A549 (cell line): ENCODE data around the gene SH3RF3. TPM values are rescaled to one million over a fixed set of nuclear protein-coding genes. Genes with fewer than 3 reads are reported as not detected.

Experiments
- ATAC-seq, 2 experiments: fragments of 200-7000 bp in 1 of 2; fragments of >200 bp in 1 of 2; cut with Nextera tagmentation in 1 of 2; cut with Tn5 transposase in 1 of 2; 3 replicates each; pipeline versions ENCODE4 v1.8.0 to v1.9.1; 2018 to 2020; ENCODE audit warnings: mild to moderate bottlenecking in 1 of 2, moderate library complexity in 1 of 2
- CTCF ChIA-PET: fragments of 300-600 bp; sonication (Branson Sonifier 250); formaldehyde crosslinking; extraction: SDS; loops from one replicate; lab custom pipeline; 2021; ENCODE audit warnings: antibody characterized with exemption, inconsistent platforms; lab: Yijun Ruan, JAX
- POLR2A ChIA-PET: fragments of 350-600 bp; formaldehyde crosslinking; extraction: SDS; loops from one replicate; lab custom pipeline; 2021; ENCODE audit warnings: antibody characterized with exemption, inconsistent platforms; lab: Yijun Ruan, JAX
- DNase-seq, 2 experiments: peaks; one replicate each; pipeline versions ENCODE4 v3.0.0 to v3.0.0-alpha.2; 2011 to 2016; ENCODE audit warnings: low read depth in 1 of 2, low spot score in 1 of 2
- FAIRE-seq: peaks from 2 replicates; lab custom pipeline; 2011; peaks lifted over from hg19 to GRCh38; lab: Jason Lieb, UNC
- H3K27ac ChIP-seq, 2 experiments: fragments of >200 bp; sonication (Bioruptor Twin); formaldehyde crosslinking; 3 replicates each; pipeline ENCODE4 v1.5.1; 2016 to 2017
- H3K4me1 ChIP-seq: fragments of >200 bp; sonication (Bioruptor Twin); formaldehyde crosslinking; 3 replicates; pipeline ENCODE4 v1.6.1; 2016
- H3K4me2 ChIP-seq: fragments of >200 bp; sonication (Bioruptor Twin); formaldehyde crosslinking; 3 replicates; pipeline ENCODE4 v1.6.1; 2016
- H3K4me3 ChIP-seq: fragments of >200 bp; sonication (Bioruptor Twin); formaldehyde crosslinking; 3 replicates; pipeline ENCODE4 v1.5.1; 2016
- H3K9me3 ChIP-seq: fragments of >200 bp; sonication (Bioruptor Twin); formaldehyde crosslinking; 3 replicates; pipeline ENCODE4 v1.6.1; 2016
- BCL3 ChIP-seq: fragments of >200 bp; sonication (Bioruptor Twin); formaldehyde crosslinking; IDR thresholded peaks from 3 replicates; pipeline ENCODE4 v1.6.1; 2016
- CBX8 ChIP-seq: fragments of 200-600 bp; sonication (generic); IDR thresholded peaks from 2 replicates; pipeline ENCODE4 v1.6.1; 2016
- CHD2 ChIP-seq: fragments of 150-350 bp; IDR thresholded peaks from 2 replicates; pipeline ENCODE4 v1.6.1; 2014; ENCODE audit warnings: low read length; ENCODE audit not compliant: partially characterized antibody
- CHD4 ChIP-seq: fragments of 200-600 bp; sonication (generic); IDR thresholded peaks from 2 replicates; pipeline ENCODE4 v1.6.1; 2016; ENCODE audit warnings: antibody characterized with exemption, mild to moderate bottlenecking, borderline replicate concordance
- EHF ChIP-seq: fragments of 250-450 bp; sonication (Bioruptor Pico); IDR thresholded peaks from 2 replicates; pipeline ENCODE4 v1.5.0; 2020; ENCODE audit warnings: mild to moderate bottlenecking
- FOSL2 ChIP-seq, 2 experiments: fragments of 450-650 bp in 1 of 2; fragments of >200 bp in 1 of 2; sonication (Bioruptor Twin) in 1 of 2; formaldehyde crosslinking; IDR thresholded peaks; 2 replicates each; pipeline versions ENCODE4 v1.5.0 to v1.6.1; 2016 to 2020; ENCODE audit warnings: mild to moderate bottlenecking in 1 of 2, moderate library complexity in 1 of 2
- FOXS1 ChIP-seq: fragments of 250-450 bp; sonication (Bioruptor Pico); IDR thresholded peaks from 2 replicates; pipeline ENCODE4 v1.5.0; 2020; ENCODE audit warnings: mild to moderate bottlenecking, moderate library complexity
- GATA3 ChIP-seq: IDR thresholded peaks from 2 replicates; pipeline ENCODE4 v1.6.1; 2012; ENCODE audit warnings: borderline replicate concordance
- HDAC2 ChIP-seq: fragments of 200-600 bp; sonication (generic); IDR thresholded peaks from 2 replicates; pipeline ENCODE4 v1.6.1; 2016
- HES2 ChIP-seq: fragments of >200 bp; sonication (Bioruptor Twin); formaldehyde crosslinking; IDR thresholded peaks from 2 replicates; pipeline ENCODE4 v1.6.1; 2016
- HEYL ChIP-seq: fragments of 250-450 bp; sonication (Bioruptor Pico); IDR thresholded peaks from 2 replicates; pipeline ENCODE4 v1.8.0; 2021; ENCODE audit warnings: mild to moderate bottlenecking, moderate library complexity
- KDM1A ChIP-seq: fragments of 200-600 bp; sonication (generic); IDR thresholded peaks from 2 replicates; pipeline ENCODE4 v1.6.1; 2016; ENCODE audit warnings: low read depth, mild to moderate bottlenecking
- KDM5A ChIP-seq: fragments of 200-600 bp; sonication (generic); IDR thresholded peaks from 2 replicates; pipeline ENCODE4 v1.6.1; 2016; ENCODE audit warnings: antibody characterized with exemption, mild to moderate bottlenecking
- MYC ChIP-seq: IDR thresholded peaks from 2 replicates; pipeline ENCODE4 v1.6.1; 2012; ENCODE audit warnings: mild to moderate bottlenecking, inconsistent platforms, low read length, improper control_type of control experiment, borderline replicate concordance
- NPAS2 ChIP-seq: fragments of 250-450 bp; sonication (Bioruptor Pico); IDR thresholded peaks from 2 replicates; pipeline ENCODE4 v1.8.0; 2022; ENCODE audit warnings: mild to moderate bottlenecking, moderate library complexity, borderline replicate concordance
- NR3C1 ChIP-seq: fragments of >200 bp; sonication (Bioruptor Twin); formaldehyde crosslinking; IDR thresholded peaks from 3 replicates; pipeline ENCODE4 v1.6.1; 2017
- PHF8 ChIP-seq: fragments of 200-600 bp; sonication (generic); IDR thresholded peaks from 2 replicates; pipeline ENCODE4 v1.6.1; 2016; ENCODE audit warnings: low read depth, mild to moderate bottlenecking, antibody characterized with exemption, moderate library complexity, borderline replicate concordance
- RARB ChIP-seq: fragments of 250-450 bp; sonication (Bioruptor Pico); IDR thresholded peaks from 2 replicates; pipeline ENCODE4 v1.8.0; 2021; ENCODE audit warnings: mild to moderate bottlenecking, moderate library complexity
- RFX5 ChIP-seq: fragments of 450-650 bp; IDR thresholded peaks from 2 replicates; pipeline ENCODE4 v1.7.1; 2014; ENCODE audit warnings: antibody characterized with exemption, mild to moderate bottlenecking, moderate library complexity
- RNF2 ChIP-seq: fragments of 200-600 bp; sonication (generic); IDR thresholded peaks from 2 replicates; pipeline ENCODE4 v1.6.1; 2016; ENCODE audit warnings: low read depth, mild to moderate bottlenecking, antibody characterized with exemption, moderate library complexity, borderline replicate concordance
- TFCP2L1 ChIP-seq: fragments of 250-450 bp; sonication (Bioruptor Pico); IDR thresholded peaks from 2 replicates; pipeline ENCODE4 v1.5.0; 2021; ENCODE audit warnings: mild to moderate bottlenecking
- ZFP36 ChIP-seq: fragments of 450-650 bp; IDR thresholded peaks from 2 replicates; pipeline ENCODE4 v1.6.1; 2014; ENCODE audit warnings: borderline replicate concordance; ENCODE audit not compliant: partially characterized antibody
- ZNF302 ChIP-seq: fragments of 250-450 bp; sonication (Bioruptor Pico); IDR thresholded peaks from 2 replicates; pipeline ENCODE4 v1.9.0; 2021; ENCODE audit warnings: inconsistent platforms, mild to moderate bottlenecking, moderate library complexity
- WGBS: methylation state at CpG from one replicate; pipeline ENCODE4 v1.1.6; 2017; ENCODE audit errors: missing lambda C conversion rate; 5-methylcytosine and 5-hydroxymethylcytosine counted together
- polyA plus RNA-seq, 4 experiments: library from polyadenylated mRNA; depleted of rRNA in 3 of 4; stranded (reverse); fragments of >200 nt; fragmentation: RNase III in 1 of 4; extraction: RNeasy Plus Mini Kit Qiagen cat#74134 plus additional on column Dnase treatment in 1 of 4; gene quantifications; 2 replicates in 3 of 4; 3 replicates in 1 of 4; pipeline ENCODE4 v1.2.3, GENCODE V29; 2011 to 2017
- TF ChIP-seq, protein P1 (sequence below): fragments of 200-600 bp; sonication (generic); IDR thresholded peaks from 2 replicates; pipeline ENCODE4 v1.6.1; 2016; ENCODE audit warnings: antibody characterized with exemption, mild to moderate bottlenecking, moderate library complexity
- TF ChIP-seq, protein P2 (sequence below): IDR thresholded peaks from 2 replicates; pipeline ENCODE4 v1.6.1; 2012; ENCODE audit warnings: low read depth, borderline replicate concordance

The SH3RF3 gene
- polyA plus RNA-seq, 2 of the 4 experiments (the other 2 are of a cell fraction), result 0.04 to 0.21 TPM

DNA sequence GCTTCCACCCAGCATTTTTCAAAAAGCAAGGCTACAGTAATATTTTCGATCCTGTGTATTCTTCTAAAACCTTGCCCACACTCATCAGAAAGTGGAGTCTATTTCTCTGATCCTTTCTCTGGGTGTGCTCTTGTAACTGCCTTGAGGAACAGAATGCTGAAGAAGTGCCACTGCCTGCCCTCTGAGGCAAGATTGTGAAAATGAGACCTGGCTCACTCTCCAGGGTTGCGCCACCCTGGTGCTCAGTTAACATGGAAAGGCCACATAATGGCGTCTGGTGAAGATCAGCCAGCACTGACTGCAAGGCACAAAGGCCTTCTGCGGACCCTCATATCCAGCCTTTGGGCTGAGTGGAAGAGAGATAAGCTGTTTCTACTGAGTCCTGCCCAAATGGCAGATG, 11.2 kb upstream of the SH3RF3 start:
- FAIRE-seq (no peak), DNase-seq (no peak), ATAC-seq (no peak)
- Histone ChIP-seq H3K27ac (no peak overlapping the region), H3K4me1 (no peaks in the 10 kb centered on the region), H3K4me3 (no peak overlapping the region), H3K4me2 (no peak overlapping the region), H3K9me3 (no peaks in the 10 kb centered on the region)
- POLR2A ChIA-PET, result no interaction called here
- 48% methylated on average over 4 of the region's 4 CpGs for WGBS
- TF ChIP-seq KDM5A (no peak), NR3C1 (no peak), NPAS2 (CRISPR knock-in tag) (no peak), ZFP36 (no peak), MYC (no peak), HES2 (no peak), BCL3 (no peak), ZNF302 (CRISPR knock-in tag) (no peak), EHF (CRISPR knock-in tag) (no peak), RARB (CRISPR knock-in tag) (no peak), CHD2 (no peak), TFCP2L1 (CRISPR knock-in tag) (no peak), FOSL2 (IDR thresholded peaks at IDR 0.05) (no peak), FOSL2 (CRISPR knock-in tag; IDR thresholded peaks at IDR 0.05) (no peak), GATA3 (no peak), PHF8 (no peak), HEYL (CRISPR knock-in tag) (no peak)
- TF ChIP-seq, protein P1, sequence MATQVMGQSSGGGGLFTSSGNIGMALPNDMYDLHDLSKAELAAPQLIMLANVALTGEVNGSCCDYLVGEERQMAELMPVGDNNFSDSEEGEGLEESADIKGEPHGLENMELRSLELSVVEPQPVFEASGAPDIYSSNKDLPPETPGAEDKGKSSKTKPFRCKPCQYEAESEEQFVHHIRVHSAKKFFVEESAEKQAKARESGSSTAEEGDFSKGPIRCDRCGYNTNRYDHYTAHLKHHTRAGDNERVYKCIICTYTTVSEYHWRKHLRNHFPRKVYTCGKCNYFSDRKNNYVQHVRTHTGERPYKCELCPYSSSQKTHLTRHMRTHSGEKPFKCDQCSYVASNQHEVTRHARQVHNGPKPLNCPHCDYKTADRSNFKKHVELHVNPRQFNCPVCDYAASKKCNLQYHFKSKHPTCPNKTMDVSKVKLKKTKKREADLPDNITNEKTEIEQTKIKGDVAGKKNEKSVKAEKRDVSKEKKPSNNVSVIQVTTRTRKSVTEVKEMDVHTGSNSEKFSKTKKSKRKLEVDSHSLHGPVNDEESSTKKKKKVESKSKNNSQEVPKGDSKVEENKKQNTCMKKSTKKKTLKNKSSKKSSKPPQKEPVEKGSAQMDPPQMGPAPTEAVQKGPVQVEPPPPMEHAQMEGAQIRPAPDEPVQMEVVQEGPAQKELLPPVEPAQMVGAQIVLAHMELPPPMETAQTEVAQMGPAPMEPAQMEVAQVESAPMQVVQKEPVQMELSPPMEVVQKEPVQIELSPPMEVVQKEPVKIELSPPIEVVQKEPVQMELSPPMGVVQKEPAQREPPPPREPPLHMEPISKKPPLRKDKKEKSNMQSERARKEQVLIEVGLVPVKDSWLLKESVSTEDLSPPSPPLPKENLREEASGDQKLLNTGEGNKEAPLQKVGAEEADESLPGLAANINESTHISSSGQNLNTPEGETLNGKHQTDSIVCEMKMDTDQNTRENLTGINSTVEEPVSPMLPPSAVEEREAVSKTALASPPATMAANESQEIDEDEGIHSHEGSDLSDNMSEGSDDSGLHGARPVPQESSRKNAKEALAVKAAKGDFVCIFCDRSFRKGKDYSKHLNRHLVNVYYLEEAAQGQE, result no peak
- CTCF ChIA-PET, result no interaction called here

- CTCF ChIA-PET, result interaction anchor here (0.8 kb wide), 1 partner anchor 289 kb away, joined by 3 read pairs; no protein-coding TSS in a partner anchor
- 51% methylated on average over 9 of the region's 9 CpGs for WGBS
- no peak for TF ChIP-seq NPAS2 (CRISPR knock-in tag)
- no peak for TF ChIP-seq KDM1A
Observed at GRCh38 chr2:109118321-109118720, 10.7 kb upstream of the SH3RF3 start.

DNA sequence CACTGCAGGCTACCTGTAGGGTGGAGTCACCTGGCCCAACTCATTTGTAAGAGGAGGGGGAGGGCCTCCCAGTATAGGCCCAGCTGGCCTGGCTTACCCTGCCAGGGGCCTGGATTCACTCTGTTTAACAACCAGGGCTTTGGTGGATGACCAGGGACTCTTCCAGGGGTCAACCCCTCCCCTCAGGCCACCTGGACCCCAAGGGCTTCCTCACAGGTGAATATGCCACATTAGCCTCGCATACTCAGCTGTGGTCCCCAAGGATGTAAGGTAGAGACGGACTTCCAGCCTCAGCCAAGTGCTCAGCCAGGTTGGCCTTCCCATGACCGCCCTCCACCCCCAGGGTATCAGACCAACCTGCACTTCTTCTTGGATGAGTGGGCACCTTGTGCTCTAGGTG, 8.8 kb upstream of the SH3RF3 start:
- ATAC-seq, result no peak
- Histone ChIP-seq H3K4me2 (no peak overlapping the region), H3K4me1 (peaks cover 6% of the 10 kb centered on the region), H3K9me3 (no peaks in the 10 kb centered on the region), H3K4me3 (no peak overlapping the region), H3K27ac (no peak overlapping the region)
- 59% methylated on average over 3 of the region's 3 CpGs for WGBS
- ChIA-PET POLR2A (no interaction called here), CTCF (interaction anchor here (2.1 kb wide), 1 partner anchor 390 kb away, joined by 6 read pairs; no protein-coding TSS in a partner anchor)
- no peak for FAIRE-seq
- no peak for DNase-seq
- TF ChIP-seq CHD2 (no peak), FOXS1 (CRISPR knock-in tag) (no peak), KDM5A (no peak), RNF2 (no peak), NR3C1 (no peak), HDAC2 (no peak), CHD4 (no peak), RFX5 (no peak), CBX8 (no peak), PHF8 (no peak)
- TF ChIP-seq, protein P2, sequence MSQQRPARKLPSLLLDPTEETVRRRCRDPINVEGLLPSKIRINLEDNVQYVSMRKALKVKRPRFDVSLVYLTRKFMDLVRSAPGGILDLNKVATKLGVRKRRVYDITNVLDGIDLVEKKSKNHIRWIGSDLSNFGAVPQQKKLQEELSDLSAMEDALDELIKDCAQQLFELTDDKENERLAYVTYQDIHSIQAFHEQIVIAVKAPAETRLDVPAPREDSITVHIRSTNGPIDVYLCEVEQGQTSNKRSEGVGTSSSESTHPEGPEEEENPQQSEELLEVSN, result no peak
- TF ChIP-seq, protein P1, result no peak

More at GRCh38 chr2:109118321-109118720, 10.7 kb upstream of the SH3RF3 start:
- H3K9me3 ChIP-seq, result no peaks in the 10 kb centered on the region
- no peak overlapping the region for H3K4me2 ChIP-seq
- ATAC-seq (no peak), FAIRE-seq (no peak), DNase-seq (no peak)
- POLR2A ChIA-PET, result no interaction called here
- H3K4me3 ChIP-seq, result no peak overlapping the region
- H3K27ac ChIP-seq, result no peak overlapping the region
- no peaks in the 10 kb centered on the region for H3K4me1 ChIP-seq
